GM12875 (cell line): ENCODE results near the gene PARD3B.

Source experiments
- H3K4me3 ChIP-seq: one replicate; pipeline ENCODE4 v1.5.1; 2011; ENCODE audit warnings: low read depth, low read length, control low read depth
- CTCF ChIP-seq: IDR thresholded peaks from 2 replicates; pipeline ENCODE4 v1.5.1; 2011; ENCODE audit warnings: low read depth, mild to moderate bottlenecking, control low read depth, inconsistent platforms, low read length, moderate library complexity, borderline replicate concordance; ENCODE audit not compliant: insufficient read depth

PARD3B gene

GRCh38 chr2:205387350-205388055, 842.2 kb downstream of the PARD3B start:
- no peak overlapping the region for H3K4me3 ChIP-seq
- no peak for TF ChIP-seq CTCF

- H3K4me3 ChIP-seq: no peak overlapping the region
- TF ChIP-seq CTCF: no peak
Observed at GRCh38 chr2:205390866-205391265, 845.6 kb downstream of the PARD3B start.

- no peak overlapping the region for H3K4me3 ChIP-seq
- TF ChIP-seq CTCF: no peak
Observed at GRCh38 chr2:205401511-205401910, 856.2 kb downstream of the PARD3B start.

- no peak for TF ChIP-seq CTCF
- H3K4me3 ChIP-seq: no peak overlapping the region
Observed at GRCh38 chr2:205402011-205402410, 856.7 kb downstream of the PARD3B start.

GRCh38 chr2:205403244-205403825, 858.1 kb downstream of the PARD3B start:
- no peak for TF ChIP-seq CTCF
- no peak overlapping the region for H3K4me3 ChIP-seq

- no peak for TF ChIP-seq CTCF
Observed at GRCh38 chr2:205405194-205405593, 859.9 kb downstream of the PARD3B start.

GRCh38 chr2:205405752-205406151, 860.5 kb downstream of the PARD3B start:
- TF ChIP-seq CTCF: no peak
- H3K4me3 ChIP-seq: no peak overlapping the region

More at GRCh38 chr2:205405194-205405593, 859.9 kb downstream of the PARD3B start:
- H3K4me3 ChIP-seq: no peak overlapping the region
